Body of pancreas (tissue), 4 donors: ENCODE data around the gene CST4.

Source experiments
- POLR2A ChIP-seq, 3 donors: fragments of 450-650 bp; IDR thresholded peaks; one replicate each; pipeline ENCODE4 v1.6.1; 2016; ENCODE audit warnings: antibody characterized with exemption in 3 of 3, mild to moderate bottlenecking in 2 of 3
- TF ChIP-seq, protein P1 (sequence below), 7 experiments: fragments of 450-650 bp in 4 of 7; fragments of 200-600 bp in 3 of 7; sonication (generic) in 3 of 7; IDR thresholded peaks; one replicate each; pipeline ENCODE4 v1.5.1; 2016 to 2019; ENCODE audit warnings: antibody characterized with exemption in 7 of 7

DNA sequence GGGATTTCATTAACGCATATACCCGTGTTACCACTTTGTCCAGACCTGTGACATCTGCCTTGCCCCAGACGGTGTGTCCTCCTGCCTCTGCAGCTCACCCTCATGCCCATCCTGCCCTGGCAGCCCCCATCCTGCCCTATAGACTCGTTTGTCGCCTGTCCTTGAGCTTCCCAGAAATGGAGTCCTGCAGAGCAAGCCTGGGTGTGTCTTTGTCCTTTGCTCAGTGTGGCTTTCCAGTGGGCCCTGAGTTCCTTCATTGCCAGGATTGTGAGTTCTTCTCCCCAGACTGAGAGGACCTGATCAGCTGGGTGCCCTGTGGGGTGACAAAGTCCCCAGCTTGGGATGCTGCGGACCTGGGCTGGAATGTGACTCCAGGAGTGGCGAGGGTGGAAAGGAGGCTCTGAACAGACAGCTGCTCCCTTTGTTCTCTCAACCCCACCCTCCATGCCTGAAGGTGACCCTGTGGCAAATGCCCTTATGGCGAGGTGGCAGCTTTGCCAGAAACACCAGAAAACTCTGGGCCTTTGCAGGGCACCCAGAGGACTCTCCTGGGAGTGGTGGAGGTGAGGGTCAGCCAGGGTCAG lies 48.7 kb downstream of the CST4 start:
- TF ChIP-seq POLR2A (IDR thresholded peaks at IDR 0.05), result no peak
- TF ChIP-seq, protein P1, sequence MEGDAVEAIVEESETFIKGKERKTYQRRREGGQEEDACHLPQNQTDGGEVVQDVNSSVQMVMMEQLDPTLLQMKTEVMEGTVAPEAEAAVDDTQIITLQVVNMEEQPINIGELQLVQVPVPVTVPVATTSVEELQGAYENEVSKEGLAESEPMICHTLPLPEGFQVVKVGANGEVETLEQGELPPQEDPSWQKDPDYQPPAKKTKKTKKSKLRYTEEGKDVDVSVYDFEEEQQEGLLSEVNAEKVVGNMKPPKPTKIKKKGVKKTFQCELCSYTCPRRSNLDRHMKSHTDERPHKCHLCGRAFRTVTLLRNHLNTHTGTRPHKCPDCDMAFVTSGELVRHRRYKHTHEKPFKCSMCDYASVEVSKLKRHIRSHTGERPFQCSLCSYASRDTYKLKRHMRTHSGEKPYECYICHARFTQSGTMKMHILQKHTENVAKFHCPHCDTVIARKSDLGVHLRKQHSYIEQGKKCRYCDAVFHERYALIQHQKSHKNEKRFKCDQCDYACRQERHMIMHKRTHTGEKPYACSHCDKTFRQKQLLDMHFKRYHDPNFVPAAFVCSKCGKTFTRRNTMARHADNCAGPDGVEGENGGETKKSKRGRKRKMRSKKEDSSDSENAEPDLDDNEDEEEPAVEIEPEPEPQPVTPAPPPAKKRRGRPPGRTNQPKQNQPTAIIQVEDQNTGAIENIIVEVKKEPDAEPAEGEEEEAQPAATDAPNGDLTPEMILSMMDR (IDR thresholded peaks at IDR 0.05), result no peak
